ENCODE data around the gene YPEL1.
A peak's percentile ranks its signal among the peaks of the same experiment; 100 is the strongest.

Gene YPEL1

DNA sequence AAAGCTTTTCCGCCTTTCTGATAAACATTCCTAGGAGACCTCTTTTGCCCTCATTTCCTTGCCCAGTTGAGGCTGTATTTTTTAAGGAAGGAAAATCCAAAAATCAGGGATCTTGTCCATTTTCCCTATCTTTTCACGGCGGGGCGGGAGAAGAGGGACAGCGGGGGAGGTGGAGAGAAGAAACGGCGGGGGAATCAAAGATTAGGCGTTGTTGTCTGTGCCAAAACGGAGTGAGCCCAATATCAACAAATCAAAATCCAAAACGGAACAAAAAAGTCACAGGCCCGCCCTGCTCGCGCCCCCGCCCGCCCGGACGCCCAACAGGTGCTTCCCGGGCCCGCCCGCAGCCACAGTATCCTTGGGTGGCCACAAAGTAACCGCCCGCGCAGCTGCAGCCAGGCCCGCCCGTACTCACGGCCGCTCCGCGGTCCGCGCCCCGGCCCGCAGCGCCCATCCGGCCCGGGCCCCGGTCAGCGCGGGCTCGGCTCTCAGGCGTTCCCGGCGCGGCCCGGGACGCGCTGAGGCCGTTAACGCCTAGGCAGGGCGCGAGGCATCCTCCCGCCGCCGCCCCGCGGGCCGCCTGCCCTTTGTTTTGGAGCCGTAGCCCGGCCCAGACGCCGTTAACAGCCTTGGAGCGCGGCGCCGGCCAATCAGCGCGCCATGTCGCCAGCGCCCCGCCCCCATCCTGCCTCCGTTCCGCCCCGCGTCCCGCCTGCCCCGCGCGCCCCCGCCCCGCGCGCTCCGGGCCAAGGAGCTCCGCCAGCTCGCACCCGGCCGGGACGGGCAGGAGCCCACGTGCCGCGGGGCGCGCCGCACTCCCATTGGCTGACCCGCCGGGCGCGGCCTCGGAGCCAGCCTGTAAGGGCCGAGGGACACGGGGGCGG, at the start of gene YPEL1:
Gene YPEL1 (minus strand): TSS at position 595 of the 884 bp plus-strand sequence. CDS start 25,050 bp downstream, outside the sequence.
- DNase-seq (ENCODE audit: low read depth in 2 of 2) = peak; percentile 91 to 93

GRCh38 chr22:21780259-21780658, 44.7 kb upstream of the YPEL1 start:
- no peak for DNase-seq (ENCODE audit: low read depth in 2 of 2)

DNA sequence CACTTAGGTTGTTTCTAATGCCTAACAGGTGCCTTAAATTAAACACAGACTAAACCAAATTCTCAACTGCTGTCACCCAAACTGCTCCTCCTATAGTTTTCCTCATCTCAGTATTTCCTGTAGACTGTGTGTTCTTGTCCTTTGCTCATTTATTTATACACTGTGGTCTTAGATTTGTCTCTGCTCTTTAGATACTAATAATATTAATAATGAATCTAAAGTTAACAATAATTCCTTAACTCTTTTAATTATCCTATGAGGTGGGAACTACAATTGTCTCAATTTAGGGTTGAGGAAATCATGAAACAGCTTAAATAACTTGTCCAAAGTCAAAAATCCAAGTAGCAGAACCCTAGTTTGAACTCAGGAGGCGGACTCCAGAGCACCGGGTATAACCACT, 43.9 kb upstream of the YPEL1 start:
- DNase-seq (ENCODE audit: low read depth in 2 of 2) = no peak

- DNase-seq (ENCODE audit: low read depth in 2 of 2) = no peak
These were observed 43.2 kb upstream of the YPEL1 start for GRCh38 chr22:21778705-21779363.

DNA sequence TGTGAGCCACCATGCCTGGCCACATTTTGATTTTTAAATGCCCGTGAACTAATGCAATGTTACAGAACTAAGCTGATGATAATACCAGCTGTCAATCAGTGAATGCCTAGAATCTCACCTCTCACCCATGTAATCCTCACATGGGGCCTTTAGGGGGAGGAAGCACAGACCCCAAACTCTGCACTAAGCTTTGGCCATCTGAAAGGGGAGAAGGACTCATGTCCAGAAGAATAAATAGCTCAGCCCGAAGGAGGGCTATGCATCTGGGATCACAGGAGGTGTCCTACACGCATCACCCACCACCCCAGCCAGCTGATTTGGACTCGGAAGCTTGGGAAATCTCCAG, 36.0 kb upstream of the YPEL1 start:
- DNase-seq (ENCODE audit: low read depth in 2 of 2) = no peak

DNA sequence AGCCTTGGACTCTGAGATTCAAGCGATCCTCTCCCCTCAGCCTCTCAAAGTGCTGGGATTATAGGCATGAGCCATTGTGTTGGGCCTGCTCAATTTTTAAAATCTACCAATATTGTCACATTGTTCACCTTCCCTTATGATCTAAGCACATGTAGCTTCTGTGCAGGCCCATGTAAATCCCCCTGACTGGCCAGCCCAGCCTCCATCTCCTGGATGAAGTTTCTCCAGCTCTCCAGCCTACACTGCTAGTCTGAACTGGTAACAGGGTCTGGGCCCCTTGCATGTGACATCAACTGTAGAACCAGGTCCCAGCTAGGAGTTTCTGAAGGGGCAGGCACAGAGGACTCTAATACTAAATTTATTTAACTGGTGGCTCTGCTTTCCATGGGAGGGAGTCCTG, 32.8 kb upstream of the YPEL1 start:
- no peak for DNase-seq (ENCODE audit: low read depth in 2 of 2)

DNA sequence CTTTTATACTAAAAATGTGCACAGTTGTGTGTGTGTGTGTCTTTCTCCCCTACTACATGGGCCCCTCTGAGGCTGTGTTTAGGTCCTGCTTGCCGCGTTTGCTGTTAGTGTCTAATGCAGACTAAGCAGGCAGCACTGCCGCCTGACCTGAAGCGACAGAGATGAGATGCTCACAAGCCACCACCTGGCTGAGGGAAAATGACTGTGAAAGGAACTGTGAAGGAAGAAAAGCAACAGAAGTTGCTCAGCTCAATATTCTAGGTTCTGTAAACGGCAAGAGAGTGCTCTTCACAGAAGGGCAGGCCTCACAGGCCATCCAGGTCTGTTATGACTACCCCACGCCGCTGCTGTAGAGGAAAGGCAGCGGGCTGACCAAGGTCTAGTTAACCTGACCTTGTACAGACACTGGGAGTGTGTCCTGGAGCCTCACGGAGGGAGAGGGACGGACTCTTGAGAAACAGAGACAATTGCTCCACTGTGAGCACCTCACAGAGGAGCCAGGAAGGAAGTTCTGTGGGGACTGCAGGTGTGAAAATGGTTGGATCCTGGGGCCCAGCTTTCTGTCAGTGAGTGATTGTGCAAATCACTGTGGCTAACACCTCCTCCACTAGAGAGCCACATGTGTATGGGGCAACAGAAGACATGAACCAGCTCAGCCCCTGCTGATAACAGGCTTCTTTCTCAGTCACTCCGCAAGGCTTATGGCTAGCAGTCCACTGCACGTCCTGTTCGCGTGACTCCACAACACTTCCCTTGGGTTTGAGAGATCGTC, 31.3 kb upstream of the YPEL1 start:
- DNase-seq (ENCODE audit: low read depth in 2 of 2) = peak; percentile 34 to 60

DNA sequence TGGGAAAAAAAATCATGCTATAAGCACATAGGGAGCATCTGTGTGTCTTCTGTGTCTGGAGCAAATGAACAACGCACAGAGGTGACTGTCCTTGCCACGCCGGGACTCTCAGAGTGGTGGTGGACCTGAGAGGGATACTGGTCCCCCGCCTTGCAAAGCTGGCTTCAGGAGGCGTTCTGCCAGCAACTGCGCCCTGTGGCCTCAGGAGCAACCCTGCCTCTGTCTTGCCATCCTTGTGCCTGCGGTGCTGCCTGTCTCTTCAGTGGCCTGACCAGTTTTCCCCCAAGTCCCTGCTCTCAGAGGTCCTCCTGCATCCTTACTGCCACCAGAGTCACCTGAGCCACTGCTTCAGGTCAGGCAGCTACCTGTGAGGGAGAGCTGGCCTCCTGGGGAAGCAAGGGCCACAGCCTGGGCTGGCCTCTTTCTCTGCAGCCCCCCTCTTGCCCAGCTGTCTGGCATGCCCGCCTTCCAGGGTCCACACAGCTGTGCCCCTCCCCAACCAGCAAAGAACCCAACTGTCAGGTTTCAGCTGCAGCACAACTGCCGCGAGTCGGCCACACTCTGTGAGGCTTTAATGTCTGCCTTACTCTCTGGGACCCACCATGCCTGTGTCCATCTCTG, 30.4 kb upstream of the YPEL1 start:
- DNase-seq (ENCODE audit: low read depth in 2 of 2) = no peak

DNA sequence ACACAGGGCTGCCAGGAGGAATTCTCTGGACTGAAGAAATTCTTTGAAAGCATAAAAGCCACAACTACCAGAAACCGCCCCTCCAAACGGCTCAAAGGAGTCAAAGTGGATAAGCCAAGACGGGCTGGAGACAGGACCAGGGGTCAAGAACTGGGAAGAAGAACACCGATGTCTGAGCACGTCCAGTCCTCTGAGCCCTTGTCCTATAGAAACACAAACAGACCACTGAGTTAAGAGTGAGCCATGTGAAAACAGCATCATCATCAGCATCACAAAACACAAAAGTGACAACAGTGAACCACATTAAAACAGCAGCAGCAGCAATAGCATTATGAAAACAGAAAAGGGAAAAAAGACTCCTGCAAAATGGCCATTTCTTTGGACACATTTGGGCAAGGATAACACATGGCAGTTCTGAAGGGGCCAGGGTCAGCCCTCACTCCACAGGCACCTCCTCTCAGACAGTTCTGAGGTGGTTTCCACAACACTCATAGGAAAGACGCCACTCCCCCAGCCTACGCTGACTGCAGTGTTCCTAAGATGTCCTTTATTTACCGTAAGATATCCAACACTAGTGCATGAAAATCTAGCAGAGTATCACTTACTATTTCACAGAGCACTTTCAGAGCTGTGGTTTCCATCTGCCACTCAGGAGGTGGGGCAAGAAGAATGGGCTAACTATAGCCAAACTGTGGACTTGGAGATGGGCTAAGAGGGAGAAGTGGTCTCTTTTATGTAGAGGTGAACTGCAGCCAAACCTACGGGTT, 28.6 kb upstream of the YPEL1 start:
- DNase-seq (ENCODE audit: low read depth in 2 of 2) = no peak

DNA sequence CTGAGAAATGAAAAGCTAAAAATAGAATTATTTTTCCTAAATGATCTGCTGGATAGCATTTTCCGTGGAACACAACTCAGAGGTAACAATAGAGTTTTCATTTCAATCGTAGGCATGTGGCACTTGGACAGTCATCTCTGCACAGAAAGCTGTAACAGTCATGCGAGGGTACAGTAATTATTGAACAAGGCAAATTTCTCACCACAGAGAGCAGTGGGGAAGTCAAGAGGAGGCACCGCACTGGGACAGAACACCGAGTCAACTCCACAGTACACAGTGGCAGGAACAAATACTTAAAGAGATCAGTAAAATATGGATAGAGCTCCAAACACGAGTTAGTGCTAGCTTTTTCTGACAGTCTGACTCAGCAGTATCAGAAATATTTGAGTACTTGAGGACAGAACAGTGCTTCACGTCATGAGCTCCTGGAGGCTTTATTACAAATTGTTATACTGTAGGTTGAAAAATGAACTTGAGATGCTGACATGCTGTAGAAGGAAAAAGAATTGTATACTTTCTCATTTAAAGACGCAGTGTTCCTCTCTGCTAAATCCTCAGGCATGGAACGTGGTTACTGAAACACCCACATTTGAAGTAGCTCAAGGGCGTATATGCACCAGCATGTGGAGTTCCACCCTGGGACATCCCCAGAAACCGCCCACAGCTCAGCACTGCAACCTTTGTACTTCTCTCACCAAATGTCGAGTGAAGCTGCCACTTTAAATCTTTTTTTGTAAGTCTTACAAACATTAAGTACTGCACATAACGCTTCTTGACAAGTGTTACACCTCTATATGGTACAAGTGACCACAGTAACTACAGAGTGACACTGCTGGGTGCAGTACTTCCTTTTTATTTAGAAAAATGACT, 27.4 kb upstream of the YPEL1 start:
- DNase-seq (ENCODE audit: low read depth in 2 of 2) = no peak

DNA sequence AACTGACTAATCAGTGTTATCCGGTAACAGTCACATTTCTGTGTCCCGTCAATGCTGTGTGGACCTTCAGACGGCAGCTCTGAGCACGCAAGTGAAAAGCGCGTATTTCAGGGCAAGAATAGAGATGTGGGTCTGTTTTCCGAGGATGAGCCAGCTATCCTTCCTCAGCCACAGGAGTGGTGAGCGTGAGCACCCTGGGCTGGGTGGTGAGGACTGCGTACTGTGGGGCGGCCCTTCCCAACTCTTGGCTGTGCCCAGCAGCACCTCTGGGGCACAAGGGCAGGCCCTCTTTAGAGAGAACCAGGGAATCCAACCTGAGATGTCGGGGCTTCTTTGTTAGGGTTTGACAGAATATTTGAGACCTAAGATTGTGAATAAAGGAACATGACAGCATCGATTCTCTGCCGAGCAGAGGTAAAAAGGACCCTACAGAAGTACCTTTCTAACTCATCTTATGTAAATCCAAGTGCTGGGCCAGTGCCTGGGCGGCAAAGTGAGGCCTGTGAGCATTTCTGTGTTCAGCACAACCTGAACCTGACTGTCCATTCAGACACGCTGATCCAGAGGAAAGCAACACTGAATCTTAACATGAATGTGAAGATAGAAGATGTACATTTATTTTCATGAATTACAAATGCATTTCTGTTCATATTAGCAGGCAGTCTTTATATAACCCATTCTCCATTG, 26.5 kb upstream of the YPEL1 start:
- no peak for DNase-seq (ENCODE audit: low read depth in 2 of 2)

DNA sequence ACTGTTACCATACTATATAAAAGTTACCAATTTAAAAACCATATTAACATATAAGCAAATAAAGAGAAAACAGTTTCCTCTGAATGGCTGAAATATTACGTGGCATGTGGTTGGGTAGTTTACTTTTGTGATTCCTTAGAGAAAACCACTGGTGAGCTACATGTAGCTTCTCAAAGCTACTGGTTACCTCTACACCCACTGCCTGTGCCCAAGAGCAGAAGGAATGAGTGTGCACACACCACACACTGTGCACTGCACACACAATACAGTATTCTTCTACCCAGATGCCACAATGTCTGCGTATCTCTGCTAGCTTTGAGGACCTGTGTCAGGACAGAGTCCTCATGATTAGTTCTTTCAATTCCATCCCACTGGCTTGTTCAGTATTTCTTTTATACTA, 25.5 kb upstream of the YPEL1 start:
- no peak for DNase-seq (ENCODE audit: low read depth in 2 of 2)

DNA sequence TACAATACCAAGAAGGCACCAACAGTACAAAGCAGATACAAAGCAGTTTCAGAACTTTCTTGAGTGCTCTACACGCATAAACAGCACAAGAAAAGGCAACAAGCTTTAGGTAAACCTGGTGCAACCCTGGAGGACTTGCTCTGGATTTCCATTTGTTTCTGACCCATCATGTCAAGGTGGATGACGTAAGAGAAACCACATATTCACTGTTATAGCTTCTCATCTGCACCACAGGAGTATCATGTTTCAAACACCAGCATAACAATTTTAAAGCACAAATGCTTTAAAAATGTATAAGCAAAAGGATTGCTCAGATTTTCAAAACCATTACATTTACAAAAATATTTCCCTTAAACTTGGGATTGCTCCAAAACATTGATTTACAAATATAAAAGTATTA, 25.0 kb upstream of the YPEL1 start:
- no peak for DNase-seq (ENCODE audit: low read depth in 2 of 2)

GRCh38 chr22:21759646-21760376, 24.2 kb upstream of the YPEL1 start:
- DNase-seq (ENCODE audit: low read depth in 2 of 2) = no peak

DNA sequence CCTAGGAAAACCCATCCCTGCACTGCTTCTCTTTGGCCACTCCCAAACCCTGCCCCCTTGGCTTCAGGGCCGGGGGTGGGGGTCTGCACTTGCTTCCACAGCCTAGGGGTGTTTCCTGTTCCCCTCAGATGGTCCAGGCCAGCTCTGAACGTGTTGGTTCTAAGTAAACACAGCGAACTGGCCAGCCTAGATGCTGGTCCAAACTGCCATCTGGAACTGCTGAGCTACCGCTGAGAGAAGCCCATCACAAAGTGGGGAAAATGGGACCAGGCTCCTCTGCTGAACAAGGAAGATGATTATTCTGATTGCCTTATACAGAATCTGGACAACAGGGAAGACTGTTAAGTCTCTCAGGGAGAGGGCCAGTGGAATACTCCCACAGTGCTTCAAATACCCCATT, 23.5 kb upstream of the YPEL1 start:
- DNase-seq (ENCODE audit: low read depth in 2 of 2) = no peak

DNA sequence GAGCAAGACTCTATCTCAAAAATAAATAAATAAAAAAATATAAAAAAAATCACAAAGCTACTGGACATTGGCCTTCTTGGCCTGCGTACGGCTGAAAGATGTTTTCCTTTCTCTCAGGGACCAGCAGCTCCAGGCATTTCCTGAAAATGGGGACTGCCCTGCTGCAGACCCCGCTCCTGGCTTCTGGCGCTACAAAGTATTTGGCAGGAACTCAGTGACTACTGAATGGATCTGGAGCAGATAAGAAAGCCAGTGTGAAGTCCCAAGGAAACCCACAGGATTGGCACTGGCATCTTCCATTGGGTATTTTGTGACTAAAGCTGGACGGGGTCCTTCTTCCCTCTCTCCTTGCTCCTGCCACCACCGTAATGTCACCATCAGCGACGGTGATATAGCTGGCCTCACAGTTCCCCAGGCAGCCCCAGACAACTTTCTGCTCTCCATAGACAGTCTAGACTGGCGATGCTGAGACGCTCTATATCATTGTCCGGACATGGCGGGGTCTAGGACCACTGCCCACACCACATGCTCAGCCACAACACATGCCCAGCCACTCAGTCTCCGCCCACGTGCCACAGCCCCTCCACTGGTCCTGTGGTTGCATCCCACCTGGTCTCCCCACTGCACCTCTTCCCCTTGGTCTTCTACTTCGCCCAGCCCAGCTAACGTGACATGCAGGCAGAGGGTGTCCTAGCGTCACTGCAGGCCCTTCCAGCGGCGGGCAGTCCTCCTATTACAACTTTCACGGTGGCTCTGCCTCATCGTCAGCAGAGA, 22.7 kb upstream of the YPEL1 start:
- DNase-seq (ENCODE audit: low read depth in 2 of 2) = no peak

- DNase-seq (ENCODE audit: low read depth in 2 of 2) = no peak
These were observed 20.3 kb upstream of the YPEL1 start for GRCh38 chr22:21755851-21756284.

- DNase-seq (ENCODE audit: low read depth in 2 of 2) = no peak
These were observed 18.9 kb upstream of the YPEL1 start for GRCh38 chr22:21754523-21754922.
